B cell (primary cell): Measurements from ENCODE around the gene PTPN4. TPM values are rescaled to one million over a fixed set of nuclear protein-coding genes. Genes with fewer than 3 reads are reported as not detected.

Source experiments
- ATAC-seq: fragments of 200-7000 bp; cut with Tn5 transposase; one replicate; pipeline ENCODE4 v1.10.0; 2021; ENCODE audit warnings: low read depth, mild to moderate bottlenecking, moderate number of reproducible peaks, moderate library complexity
- CTCF ChIA-PET: fragments of 350-600 bp; sonication (Branson Sonifier 250); formaldehyde crosslinking; loops from one replicate; lab custom pipeline; 2021; ENCODE audit warnings: antibody characterized with exemption, inconsistent platforms; lab: Charles Lee
- POLR2A ChIA-PET: fragments of 350-600 bp; sonication (Branson Sonifier 250); formaldehyde crosslinking; loops from one replicate; lab custom pipeline; 2021; ENCODE audit warnings: antibody characterized with exemption; lab: Charles Lee
- DNase-seq: peaks from one replicate; pipeline ENCODE4 v3.0.0; 2013
- H2AFZ ChIP-seq: 2 replicates; pipeline ENCODE4 v1.6.1; 2012; ENCODE audit warnings: mild to moderate bottlenecking, low read depth, low read length; ENCODE audit not compliant: insufficient read depth, poor library complexity, severe bottlenecking
- H3K27ac ChIP-seq, 2 donors: 1 replicate in 1 of 2; 2 replicates in 1 of 2; pipeline ENCODE4 v1.5.1; 2012 to 2013; ENCODE audit warnings: low read length in 2 of 2, mild to moderate bottlenecking in 2 of 2, moderate library complexity in 1 of 2
- H3K27me3 ChIP-seq, 4 experiments: fragments of 200-600 bp in 1 of 4; sonication (generic) in 1 of 4; replicated peaks in 1 of 4; 1 replicate in 2 of 4; 2 replicates in 2 of 4; pipeline versions ENCODE4 v1.6.1 to v1.7.0; 2013 to 2016; ENCODE audit warnings: low read length in 3 of 4, mild to moderate bottlenecking in 2 of 4, mixed read lengths in 1 of 4, moderate library complexity in 1 of 4; ENCODE audit not compliant: insufficient read depth in 4 of 4, control insufficient read depth in 3 of 4; ENCODE audit errors: control extremely low read depth in 1 of 4
- H3K36me3 ChIP-seq, 2 experiments: replicated peaks in 1 of 2; 1 replicate in 1 of 2; 2 replicates in 1 of 2; pipeline versions ENCODE4 v1.6.1 to v1.7.1; 2013; ENCODE audit warnings: low read length in 1 of 2; ENCODE audit not compliant: insufficient read depth in 2 of 2, control insufficient read depth in 1 of 2; ENCODE audit errors: control extremely low read depth in 1 of 2, extremely low read depth in 1 of 2
- H3K4me1 ChIP-seq, 2 donors: fragments of 200-600 bp in 1 of 2; sonication (generic) in 1 of 2; 1 replicate in 1 of 2; 2 replicates in 1 of 2; pipeline versions ENCODE4 v1.5.1 to v1.6.1; 2013 to 2017; ENCODE audit warnings: low read length in 2 of 2; ENCODE audit not compliant: control insufficient read depth in 2 of 2, insufficient read depth in 2 of 2
- H3K4me2 ChIP-seq: replicated peaks from 2 replicates; pipeline ENCODE3; 2012; ENCODE audit warnings: mild to moderate bottlenecking, low read depth, low read length; ENCODE audit not compliant: poor library complexity, severe bottlenecking
- H3K4me3 ChIP-seq, 5 experiments: fragments of 200-600 bp in 1 of 5; sonication (generic) in 1 of 5; 1 replicate in 3 of 5; 2 replicates in 2 of 5; pipeline versions ENCODE4 v1.5.1 to v1.7.0; 2011 to 2016; ENCODE audit warnings: low read length in 4 of 5, mild to moderate bottlenecking in 4 of 5, low read depth in 2 of 5, control low read depth in 1 of 5, moderate library complexity in 1 of 5; ENCODE audit not compliant: insufficient read depth in 1 of 5; ENCODE audit errors: control extremely low read depth in 1 of 5, extremely low read depth in 1 of 5
- H3K79me2 ChIP-seq: fragments of 200-600 bp; sonication (generic); one replicate; pipeline ENCODE4 v1.6.0; 2016; ENCODE audit warnings: low read length; ENCODE audit not compliant: control insufficient read depth, insufficient read depth
- H3K9ac ChIP-seq: fragments of 200-600 bp; sonication (generic); 2 replicates; pipeline ENCODE4 v1.6.1; 2017; ENCODE audit warnings: mild to moderate bottlenecking, low read length, moderate library complexity
- H3K9me3 ChIP-seq, 3 donors: one replicate each; pipeline versions ENCODE4 v1.6.1 to v1.7.1; 2013; ENCODE audit warnings: low read length in 2 of 3; ENCODE audit not compliant: control insufficient read depth in 2 of 3, insufficient read depth in 1 of 3; ENCODE audit errors: control extremely low read depth in 1 of 3
- H4K20me1 ChIP-seq: 2 replicates; pipeline ENCODE4 v1.6.0; 2012; ENCODE audit warnings: mild to moderate bottlenecking, low read length; ENCODE audit not compliant: insufficient read depth, control insufficient read depth, poor library complexity, severe bottlenecking
- H3K27ac Mint-ChIP-seq: one replicate; pipeline ENCODE4 v1.8.0; 2021; ENCODE audit warnings: mixed read lengths
- H3K27me3 Mint-ChIP-seq: one replicate; pipeline ENCODE4 v1.8.0; 2021; ENCODE audit warnings: mixed read lengths
- H3K4me1 Mint-ChIP-seq: one replicate; pipeline ENCODE4 v1.8.0; 2021; ENCODE audit warnings: mixed read lengths
- H3K4me3 Mint-ChIP-seq: one replicate; pipeline ENCODE4 v1.8.0; 2021; ENCODE audit warnings: mixed read lengths
- H3K9me3 Mint-ChIP-seq: one replicate; pipeline ENCODE4 v1.8.0; 2022; ENCODE audit warnings: mixed read lengths; ENCODE audit not compliant: insufficient read depth
- EZH2 ChIP-seq: IDR thresholded peaks from 2 replicates; pipeline ENCODE4 v1.6.1; 2012; ENCODE audit warnings: borderline replicate concordance, low read depth, mild to moderate bottlenecking, moderate library complexity, low read length; ENCODE audit not compliant: insufficient read depth, poor library complexity, severe bottlenecking
- WGBS: methylation state at CpG from one replicate; pipeline ENCODE4 v1.1.5; 2013; ENCODE audit warnings: missing lambda C conversion rate; ENCODE audit not compliant: insufficient coverage; 5-methylcytosine and 5-hydroxymethylcytosine counted together
- intact Hi-C: fragments of 100-400 bp; cut with micrococcal nuclease; formaldehyde crosslinking; loops from one replicate; pipeline ENCODE4 v1.10.0; 2022
- polyA plus RNA-seq: library from polyadenylated mRNA; depleted of rRNA; stranded (reverse); fragments of >200 nt; gene quantifications from 2 replicates; pipeline ENCODE4 v1.2.3, GENCODE V29; 2012
- total RNA-seq, 2 donors: library from RNA; stranded (reverse); fragments of 120-200 nt in 1 of 2; gene quantifications; 1 replicate in 1 of 2; 2 replicates in 1 of 2; pipeline versions ENCODE4 v1.2.3 to v1.2.4, GENCODE V29; 2013 to 2022
- TF ChIP-seq, protein P1 (sequence below): fragments of 200-600 bp; IDR thresholded peaks from one replicate; pipeline ENCODE4 v1.8.0; 2022; ENCODE audit warnings: antibody characterized with exemption, mild to moderate bottlenecking

Gene PTPN4
- total and polyA plus RNA-seq, 2 donors (not counting 1 experiment from before 2014, with no cell fraction given) = 12.6 to 54.8 TPM

DNA sequence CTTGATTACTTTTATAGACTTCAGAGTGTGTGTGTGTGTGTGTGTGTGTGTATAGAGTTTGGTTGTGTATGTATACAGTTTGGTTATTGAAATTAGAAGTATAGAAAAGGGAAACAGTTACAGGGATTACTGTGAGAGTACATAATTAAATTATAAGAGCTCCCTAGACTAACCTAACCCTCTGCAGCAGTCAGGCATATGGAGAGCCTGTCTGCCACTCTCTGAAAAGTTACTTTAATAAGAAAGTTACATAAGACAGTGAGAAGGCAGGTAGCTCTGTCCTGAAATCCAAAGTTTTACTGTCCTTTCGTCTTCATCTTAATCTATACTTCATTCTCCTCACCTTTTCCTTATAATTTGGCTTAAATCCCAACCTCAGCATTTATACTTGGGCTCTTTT is 181.7 kb downstream of the PTPN4 start:
- no peak overlapping the region for H3K27ac Mint-ChIP-seq
- intact Hi-C loops = no loop called here

GRCh38 chr2:119941981-119942513 is 182.3 kb downstream of the PTPN4 start:
- no peak overlapping the region for H3K27ac Mint-ChIP-seq
- no peak for TF ChIP-seq EZH2
- TF ChIP-seq, protein P1, sequence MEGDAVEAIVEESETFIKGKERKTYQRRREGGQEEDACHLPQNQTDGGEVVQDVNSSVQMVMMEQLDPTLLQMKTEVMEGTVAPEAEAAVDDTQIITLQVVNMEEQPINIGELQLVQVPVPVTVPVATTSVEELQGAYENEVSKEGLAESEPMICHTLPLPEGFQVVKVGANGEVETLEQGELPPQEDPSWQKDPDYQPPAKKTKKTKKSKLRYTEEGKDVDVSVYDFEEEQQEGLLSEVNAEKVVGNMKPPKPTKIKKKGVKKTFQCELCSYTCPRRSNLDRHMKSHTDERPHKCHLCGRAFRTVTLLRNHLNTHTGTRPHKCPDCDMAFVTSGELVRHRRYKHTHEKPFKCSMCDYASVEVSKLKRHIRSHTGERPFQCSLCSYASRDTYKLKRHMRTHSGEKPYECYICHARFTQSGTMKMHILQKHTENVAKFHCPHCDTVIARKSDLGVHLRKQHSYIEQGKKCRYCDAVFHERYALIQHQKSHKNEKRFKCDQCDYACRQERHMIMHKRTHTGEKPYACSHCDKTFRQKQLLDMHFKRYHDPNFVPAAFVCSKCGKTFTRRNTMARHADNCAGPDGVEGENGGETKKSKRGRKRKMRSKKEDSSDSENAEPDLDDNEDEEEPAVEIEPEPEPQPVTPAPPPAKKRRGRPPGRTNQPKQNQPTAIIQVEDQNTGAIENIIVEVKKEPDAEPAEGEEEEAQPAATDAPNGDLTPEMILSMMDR = no peak
- no peaks in the 10 kb centered on the region for H3K4me1 ChIP-seq
- no peaks in the 10 kb centered on the region for H4K20me1 ChIP-seq
- no peak overlapping the region for H2AFZ ChIP-seq
- no peak overlapping the region for H3K27ac ChIP-seq
- no peaks in the 10 kb centered on the region for H3K9me3 Mint-ChIP-seq
- H3K27me3 ChIP-seq = no peaks in the 10 kb centered on the region
- no peak for DNase-seq
- no peak overlapping the region for H3K4me3 ChIP-seq
- ChIA-PET CTCF (interaction anchor here (0.6 to 1.2 kb wide), 2 partner anchors 188 to 189 kb away, joined by 3 read pairs; no protein-coding TSS in a partner anchor), POLR2A (no interaction called here)
- H3K4me2 ChIP-seq = no peak overlapping the region
- no peak for ATAC-seq
- no peaks in the 10 kb centered on the region for H3K9me3 ChIP-seq
- no peak overlapping the region for H3K9ac ChIP-seq
- no peaks in the 10 kb centered on the region for H3K79me2 ChIP-seq
- no peaks in the 10 kb centered on the region for H3K27me3 Mint-ChIP-seq
- H3K4me3 Mint-ChIP-seq = no peak overlapping the region
- H3K4me1 Mint-ChIP-seq = peaks cover 7% of the 10 kb centered on the region
- whole genome bisulfite sequencing = no CpG with 5 or more reads among the region's 3 CpGs
- intact Hi-C loops = no loop called here
- peaks cover 2 to 11% of the 10 kb centered on the region in 2 experiments for H3K36me3 ChIP-seq

More for the DNA sequence above, 181.7 kb downstream of the PTPN4 start:
- Histone ChIP-seq H3K79me2 (no peaks in the 10 kb centered on the region), H3K9ac (no peak overlapping the region), H3K4me1 (no peaks in the 10 kb centered on the region), H4K20me1 (no peaks in the 10 kb centered on the region), H3K27ac (no peak overlapping the region), H2AFZ (no peak overlapping the region), H3K36me3 (peaks cover 3 to 7% of the 10 kb centered on the region in 2 experiments), H3K4me2 (no peak overlapping the region), H3K27me3 (no peaks in the 10 kb centered on the region), H3K4me3 (no peak overlapping the region), H3K9me3 (no peaks in the 10 kb centered on the region)
- ATAC-seq (no peak), DNase-seq (no peak)
- ChIA-PET CTCF (interaction anchor here (0.6 to 1.2 kb wide), 2 partner anchors 188 to 189 kb away, joined by 3 read pairs; no protein-coding TSS in a partner anchor), POLR2A (no interaction called here)
- no peaks in the 10 kb centered on the region for H3K9me3 Mint-ChIP-seq
- no peak overlapping the region for H3K4me3 Mint-ChIP-seq
- H3K4me1 Mint-ChIP-seq = peaks cover 7% of the 10 kb centered on the region
- no peaks in the 10 kb centered on the region for H3K27me3 Mint-ChIP-seq
- WGBS = no CpG with 5 or more reads among the region's 1 CpG
- TF ChIP-seq, protein P1 = no peak
- no peak for TF ChIP-seq EZH2
